ENCODE measurements around the gene SLC45A2.
"Not testable (repeated sequence)": the region's sequence is repeated elsewhere in the genome, so short reads cannot be mapped to it uniquely, and the experiment has no call there.

The SLC45A2 gene

GRCh38 chr5:33984671-33985124 lies at the start of gene SLC45A2:
SLC45A2 (minus strand) TSS chr5:33984693; CDS start chr5:33984583, 110 bp downstream.
- no peak for DNase-seq

GRCh38 chr5:34031966-34032365 lies 47.5 kb upstream of the SLC45A2 start:
- no peak for DNase-seq

- DNase-seq, result no peak
Measured at GRCh38 chr5:34031117-34031516, 46.6 kb upstream of the SLC45A2 start.

GRCh38 chr5:34030585-34030984 lies 46.1 kb upstream of the SLC45A2 start:
- DNase-seq, result not testable (repeated sequence)

GRCh38 chr5:34030048-34030447 lies 45.6 kb upstream of the SLC45A2 start:
- no peak for DNase-seq

- no peak for DNase-seq
Measured at GRCh38 chr5:34028349-34028748, 43.9 kb upstream of the SLC45A2 start.

GRCh38 chr5:34026089-34026761 lies 41.7 kb upstream of the SLC45A2 start:
- no peak for DNase-seq

GRCh38 chr5:34022121-34022705 lies 37.7 kb upstream of the SLC45A2 start:
- DNase-seq, result peak; percentile 68

GRCh38 chr5:34021334-34021733 lies 36.8 kb upstream of the SLC45A2 start:
- no peak for DNase-seq

- no peak for DNase-seq
Measured at GRCh38 chr5:34020726-34021125, 36.2 kb upstream of the SLC45A2 start.

- no peak for DNase-seq
Measured at GRCh38 chr5:34017254-34017653, 32.8 kb upstream of the SLC45A2 start.

- DNase-seq, result no peak
Measured at GRCh38 chr5:34016750-34017149, 32.3 kb upstream of the SLC45A2 start.

- no peak for DNase-seq
Measured at GRCh38 chr5:34016222-34016621, 31.7 kb upstream of the SLC45A2 start.

- DNase-seq, result peak; percentile 41
Measured at GRCh38 chr5:34015120-34015822, 30.8 kb upstream of the SLC45A2 start.

GRCh38 chr5:34014626-34015025 lies 30.1 kb upstream of the SLC45A2 start:
- DNase-seq, result no peak

- no peak for DNase-seq
Measured at GRCh38 chr5:34013547-34013946, 29.1 kb upstream of the SLC45A2 start.

GRCh38 chr5:34012791-34013190 lies 28.3 kb upstream of the SLC45A2 start:
- DNase-seq, result no peak

GRCh38 chr5:34011536-34011935 lies 27.0 kb upstream of the SLC45A2 start:
- no peak for DNase-seq

GRCh38 chr5:34010146-34010545 lies 25.7 kb upstream of the SLC45A2 start:
- DNase-seq, result not testable (repeated sequence)

- no peak for DNase-seq
Measured at GRCh38 chr5:34009610-34010009, 25.1 kb upstream of the SLC45A2 start.

- no peak for DNase-seq
Measured at GRCh38 chr5:34008802-34009201, 24.3 kb upstream of the SLC45A2 start.

- peak; percentile 91 for DNase-seq
Measured at GRCh38 chr5:34007621-34008600, 23.4 kb upstream of the SLC45A2 start, which contains the start of gene AMACR. AMACR (minus strand) TSS chr5:34008050; CDS start chr5:34008019, 31 bp downstream.

- DNase-seq, result no peak
Measured at GRCh38 chr5:34007201-34007620, 22.7 kb upstream of the SLC45A2 start.

Data from activated CD4-positive, alpha-beta T cell treated with anti-CD3 and anti-CD28 coated beads for 48 hours (primary cell).